B cell (primary cell): Measurements from ENCODE around the gene ADSS1. TPM values are rescaled to one million over a fixed set of nuclear protein-coding genes. Genes with fewer than 3 reads are reported as not detected.
A peak's percentile ranks its signal among the peaks of the same experiment; 100 is the strongest.

Source experiments
- ATAC-seq: fragments of 200-7000 bp; cut with Tn5 transposase; one replicate; pipeline ENCODE4 v1.10.0; 2021; ENCODE audit warnings: low read depth, mild to moderate bottlenecking, moderate number of reproducible peaks, moderate library complexity
- CTCF ChIA-PET: fragments of 350-600 bp; sonication (Branson Sonifier 250); formaldehyde crosslinking; loops from one replicate; lab custom pipeline; 2021; ENCODE audit warnings: antibody characterized with exemption, inconsistent platforms; lab: Charles Lee
- POLR2A ChIA-PET: fragments of 350-600 bp; sonication (Branson Sonifier 250); formaldehyde crosslinking; loops from one replicate; lab custom pipeline; 2021; ENCODE audit warnings: antibody characterized with exemption; lab: Charles Lee
- DNase-seq: peaks from one replicate; pipeline ENCODE4 v3.0.0; 2013
- H2AFZ ChIP-seq: 2 replicates; pipeline ENCODE4 v1.6.1; 2012; ENCODE audit warnings: mild to moderate bottlenecking, low read depth, low read length; ENCODE audit not compliant: insufficient read depth, poor library complexity, severe bottlenecking
- H3K27ac ChIP-seq, 2 donors: 1 replicate in 1 of 2; 2 replicates in 1 of 2; pipeline ENCODE4 v1.5.1; 2012 to 2013; ENCODE audit warnings: low read length in 2 of 2, mild to moderate bottlenecking in 2 of 2, moderate library complexity in 1 of 2
- H3K27me3 ChIP-seq, 4 experiments: fragments of 200-600 bp in 1 of 4; sonication (generic) in 1 of 4; replicated peaks in 1 of 4; 1 replicate in 2 of 4; 2 replicates in 2 of 4; pipeline versions ENCODE4 v1.6.1 to v1.7.0; 2013 to 2016; ENCODE audit warnings: low read length in 3 of 4, mild to moderate bottlenecking in 2 of 4, mixed read lengths in 1 of 4, moderate library complexity in 1 of 4; ENCODE audit not compliant: insufficient read depth in 4 of 4, control insufficient read depth in 3 of 4; ENCODE audit errors: control extremely low read depth in 1 of 4
- H3K36me3 ChIP-seq, 2 experiments: replicated peaks in 1 of 2; 1 replicate in 1 of 2; 2 replicates in 1 of 2; pipeline versions ENCODE4 v1.6.1 to v1.7.1; 2013; ENCODE audit warnings: low read length in 1 of 2; ENCODE audit not compliant: insufficient read depth in 2 of 2, control insufficient read depth in 1 of 2; ENCODE audit errors: control extremely low read depth in 1 of 2, extremely low read depth in 1 of 2
- H3K4me1 ChIP-seq, 2 donors: fragments of 200-600 bp in 1 of 2; sonication (generic) in 1 of 2; 1 replicate in 1 of 2; 2 replicates in 1 of 2; pipeline versions ENCODE4 v1.5.1 to v1.6.1; 2013 to 2017; ENCODE audit warnings: low read length in 2 of 2; ENCODE audit not compliant: control insufficient read depth in 2 of 2, insufficient read depth in 2 of 2
- H3K4me2 ChIP-seq: replicated peaks from 2 replicates; pipeline ENCODE3; 2012; ENCODE audit warnings: mild to moderate bottlenecking, low read depth, low read length; ENCODE audit not compliant: poor library complexity, severe bottlenecking
- H3K4me3 ChIP-seq, 5 experiments: fragments of 200-600 bp in 1 of 5; sonication (generic) in 1 of 5; 1 replicate in 3 of 5; 2 replicates in 2 of 5; pipeline versions ENCODE4 v1.5.1 to v1.7.0; 2011 to 2016; ENCODE audit warnings: low read length in 4 of 5, mild to moderate bottlenecking in 4 of 5, low read depth in 2 of 5, control low read depth in 1 of 5, moderate library complexity in 1 of 5; ENCODE audit not compliant: insufficient read depth in 1 of 5; ENCODE audit errors: control extremely low read depth in 1 of 5, extremely low read depth in 1 of 5
- H3K79me2 ChIP-seq: fragments of 200-600 bp; sonication (generic); one replicate; pipeline ENCODE4 v1.6.0; 2016; ENCODE audit warnings: low read length; ENCODE audit not compliant: control insufficient read depth, insufficient read depth
- H3K9ac ChIP-seq: fragments of 200-600 bp; sonication (generic); 2 replicates; pipeline ENCODE4 v1.6.1; 2017; ENCODE audit warnings: mild to moderate bottlenecking, low read length, moderate library complexity
- H3K9me3 ChIP-seq, 3 donors: one replicate each; pipeline versions ENCODE4 v1.6.1 to v1.7.1; 2013; ENCODE audit warnings: low read length in 2 of 3; ENCODE audit not compliant: control insufficient read depth in 2 of 3, insufficient read depth in 1 of 3; ENCODE audit errors: control extremely low read depth in 1 of 3
- H4K20me1 ChIP-seq: 2 replicates; pipeline ENCODE4 v1.6.0; 2012; ENCODE audit warnings: mild to moderate bottlenecking, low read length; ENCODE audit not compliant: insufficient read depth, control insufficient read depth, poor library complexity, severe bottlenecking
- H3K27ac Mint-ChIP-seq: one replicate; pipeline ENCODE4 v1.8.0; 2021; ENCODE audit warnings: mixed read lengths
- H3K27me3 Mint-ChIP-seq: one replicate; pipeline ENCODE4 v1.8.0; 2021; ENCODE audit warnings: mixed read lengths
- H3K4me1 Mint-ChIP-seq: one replicate; pipeline ENCODE4 v1.8.0; 2021; ENCODE audit warnings: mixed read lengths
- H3K4me3 Mint-ChIP-seq: one replicate; pipeline ENCODE4 v1.8.0; 2021; ENCODE audit warnings: mixed read lengths
- H3K9me3 Mint-ChIP-seq: one replicate; pipeline ENCODE4 v1.8.0; 2022; ENCODE audit warnings: mixed read lengths; ENCODE audit not compliant: insufficient read depth
- CTCF ChIP-seq: fragments of 200-600 bp; IDR thresholded peaks from one replicate; pipeline ENCODE4 v1.8.0; 2022; ENCODE audit warnings: antibody characterized with exemption, mild to moderate bottlenecking
- EZH2 ChIP-seq: IDR thresholded peaks from 2 replicates; pipeline ENCODE4 v1.6.1; 2012; ENCODE audit warnings: borderline replicate concordance, low read depth, mild to moderate bottlenecking, moderate library complexity, low read length; ENCODE audit not compliant: insufficient read depth, poor library complexity, severe bottlenecking
- WGBS: methylation state at CpG from one replicate; pipeline ENCODE4 v1.1.5; 2013; ENCODE audit warnings: missing lambda C conversion rate; ENCODE audit not compliant: insufficient coverage; 5-methylcytosine and 5-hydroxymethylcytosine counted together
- intact Hi-C: fragments of 100-400 bp; cut with micrococcal nuclease; formaldehyde crosslinking; loops from one replicate; pipeline ENCODE4 v1.10.0; 2022
- polyA plus RNA-seq: library from polyadenylated mRNA; depleted of rRNA; stranded (reverse); fragments of >200 nt; gene quantifications from 2 replicates; pipeline ENCODE4 v1.2.3, GENCODE V29; 2012
- total RNA-seq, 2 donors: library from RNA; stranded (reverse); fragments of 120-200 nt in 1 of 2; gene quantifications; 1 replicate in 1 of 2; 2 replicates in 1 of 2; pipeline versions ENCODE4 v1.2.3 to v1.2.4, GENCODE V29; 2013 to 2022

Gene ADSS1
- total and polyA plus RNA-seq, 2 donors (not counting 1 experiment from before 2014, with no cell fraction given), result 0.33 to 1.7 TPM

- H3K4me3 Mint-ChIP-seq, result no peak overlapping the region
- POLR2A ChIA-PET, result interaction anchor here (0.8 kb wide), 1 partner anchor 26 kb away, joined by 5 read pairs; no protein-coding TSS in a partner anchor
- ATAC-seq (no peak), DNase-seq (no peak)
- H3K9me3 Mint-ChIP-seq, result no peaks in the 10 kb centered on the region
- Histone ChIP-seq H3K9me3 (peaks cover 0 to 3% (median 0%) of the 10 kb centered on the region in 3 donors), H3K36me3 (no peaks in the 10 kb centered on the region), H3K4me3 (no peak overlapping the region), H3K79me2 (no peaks in the 10 kb centered on the region), H2AFZ (no peak overlapping the region), H3K27ac (no peak overlapping the region), H3K27me3 (no peaks in the 10 kb centered on the region), H3K4me1 (peaks cover 46 to 71% of the 10 kb centered on the region in 2 donors), H3K9ac (no peak overlapping the region), H3K4me2 (no peak overlapping the region), H4K20me1 (no peaks in the 10 kb centered on the region)
- no peaks in the 10 kb centered on the region for H3K27me3 Mint-ChIP-seq
- WGBS, result 98% methylated on average over 19 of the region's 22 CpGs
- peak overlapping the region; percentile 38 for H3K27ac Mint-ChIP-seq
- TF ChIP-seq EZH2 (no peak), CTCF (no peak)
- peaks cover 68% of the 10 kb centered on the region for H3K4me1 Mint-ChIP-seq
- intact Hi-C loops, result no loop called here
- CTCF ChIA-PET, result interaction anchor here (1.1 to 1.8 kb wide), 2 partner anchors 11 to 30 kb away, joined by 4 to 6 read pairs; no protein-coding TSS in a partner anchor
Observed at GRCh38 chr14:104683653-104684448, 40.2 kb upstream of the ADSS1 start.

GRCh38 chr14:104684449-104684821 is 39.6 kb upstream of the ADSS1 start:
- Mint-ChIP-seq H3K4me3 (peak overlapping the region; percentile 61), H3K9me3 (no peaks in the 10 kb centered on the region), H3K27ac (peak overlapping the region; percentile 74), H3K27me3 (no peaks in the 10 kb centered on the region), H3K4me1 (peaks cover 70% of the 10 kb centered on the region)
- H4K20me1 ChIP-seq, result no peaks in the 10 kb centered on the region
- H3K36me3 ChIP-seq, result no peaks in the 10 kb centered on the region
- H3K4me3 ChIP-seq, result no peak overlapping the region
- TF ChIP-seq CTCF, result no peak
- no peak for TF ChIP-seq EZH2
- no peaks in the 10 kb centered on the region for H3K79me2 ChIP-seq
- no peak overlapping the region for H3K27ac ChIP-seq
- 93% methylated on average over 9 of the region's 10 CpGs for WGBS
- H3K9me3 ChIP-seq, result peaks cover 0 to 3% (median 0%) of the 10 kb centered on the region in 3 donors
- ChIA-PET CTCF (interaction anchor here (0.9 to 1.8 kb wide), 3 partner anchors 10 to 30 kb away, joined by 4 to 6 read pairs (median 4); no protein-coding TSS in a partner anchor), POLR2A (interaction anchor here (0.8 kb wide), 1 partner anchor 27 kb away, joined by 5 read pairs; no protein-coding TSS in a partner anchor)
- H3K4me1 ChIP-seq, result peaks cover 47 to 70% of the 10 kb centered on the region in 2 donors
- H2AFZ ChIP-seq, result no peak overlapping the region
- no peak for DNase-seq
- no peak overlapping the region for H3K9ac ChIP-seq
- no peak for ATAC-seq
- H3K4me2 ChIP-seq, result no peak overlapping the region
- intact Hi-C loops, result no loop called here
- no peaks in the 10 kb centered on the region for H3K27me3 ChIP-seq
